Brain microvascular endothelial cell (primary cell): ENCODE measurements around the gene TFAM.

ENCODE experiments used
- DNase-seq: peaks from one replicate; pipeline ENCODE4 v3.0.0-alpha.2; 2020
- H3K27ac ChIP-seq: fragments of 250-450 bp; sonication (Bioruptor Pico); 2 replicates; pipeline ENCODE4 v1.5.1; 2020; ENCODE audit warnings: mild to moderate bottlenecking, moderate library complexity
- H3K27me3 ChIP-seq: fragments of 250-450 bp; sonication (Bioruptor Pico); replicated peaks from 2 replicates; pipeline ENCODE4 v1.5.1; 2020; ENCODE audit warnings: mild to moderate bottlenecking
- H3K36me3 ChIP-seq: fragments of 250-450 bp; sonication (Bioruptor Pico); replicated peaks from 2 replicates; pipeline ENCODE4 v1.5.1; 2020; ENCODE audit warnings: mild to moderate bottlenecking
- H3K4me3 ChIP-seq: 2 replicates; pipeline ENCODE4 v1.5.1; 2011; ENCODE audit warnings: low read depth, mild to moderate bottlenecking, control low read depth, low read length, moderate library complexity
- in situ Hi-C: cut with HindIII; loops from 2 replicates; pipeline ENCODE4 v1.10.0; 2017; ENCODE audit warnings: low sequenced_read_pairs, low pct_ligation_motif_present
- TF ChIP-seq, protein P1 (sequence below): IDR thresholded peaks from 2 replicates; pipeline ENCODE4 v1.5.1; 2011; ENCODE audit warnings: low read depth, mild to moderate bottlenecking, moderate library complexity, low read length, control low read depth, inconsistent platforms; ENCODE audit errors: missing control alignments

TFAM gene

DNA sequence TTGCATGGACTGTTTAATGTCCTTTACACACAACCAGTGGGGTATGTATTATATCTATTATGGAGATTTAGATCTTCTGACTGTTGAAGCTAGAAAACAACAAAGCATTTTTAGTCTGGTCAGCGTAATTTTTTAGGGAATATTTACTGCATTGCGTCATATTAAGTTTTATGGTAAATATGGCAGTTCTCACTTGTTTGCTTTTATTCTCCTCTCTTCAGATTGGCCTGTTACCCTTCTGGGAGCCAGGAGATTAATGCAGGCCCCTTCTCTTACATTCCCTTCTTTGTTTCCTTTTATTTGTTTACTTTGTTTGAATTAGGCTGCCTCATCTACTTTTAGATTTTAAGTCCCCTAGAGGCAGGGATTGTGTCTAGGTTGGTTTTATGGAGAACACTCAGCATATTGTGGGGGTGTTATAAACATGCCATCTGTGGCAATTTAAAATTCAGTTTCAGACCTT lies 36.6 kb upstream of the TFAM start:
- H3K4me3 ChIP-seq = no peak overlapping the region
- in situ Hi-C loops = no loop called here
- no peak for DNase-seq
- H3K36me3 ChIP-seq = no peaks in the 10 kb centered on the region
- no peaks in the 10 kb centered on the region for H3K27me3 ChIP-seq
- TF ChIP-seq, protein P1, sequence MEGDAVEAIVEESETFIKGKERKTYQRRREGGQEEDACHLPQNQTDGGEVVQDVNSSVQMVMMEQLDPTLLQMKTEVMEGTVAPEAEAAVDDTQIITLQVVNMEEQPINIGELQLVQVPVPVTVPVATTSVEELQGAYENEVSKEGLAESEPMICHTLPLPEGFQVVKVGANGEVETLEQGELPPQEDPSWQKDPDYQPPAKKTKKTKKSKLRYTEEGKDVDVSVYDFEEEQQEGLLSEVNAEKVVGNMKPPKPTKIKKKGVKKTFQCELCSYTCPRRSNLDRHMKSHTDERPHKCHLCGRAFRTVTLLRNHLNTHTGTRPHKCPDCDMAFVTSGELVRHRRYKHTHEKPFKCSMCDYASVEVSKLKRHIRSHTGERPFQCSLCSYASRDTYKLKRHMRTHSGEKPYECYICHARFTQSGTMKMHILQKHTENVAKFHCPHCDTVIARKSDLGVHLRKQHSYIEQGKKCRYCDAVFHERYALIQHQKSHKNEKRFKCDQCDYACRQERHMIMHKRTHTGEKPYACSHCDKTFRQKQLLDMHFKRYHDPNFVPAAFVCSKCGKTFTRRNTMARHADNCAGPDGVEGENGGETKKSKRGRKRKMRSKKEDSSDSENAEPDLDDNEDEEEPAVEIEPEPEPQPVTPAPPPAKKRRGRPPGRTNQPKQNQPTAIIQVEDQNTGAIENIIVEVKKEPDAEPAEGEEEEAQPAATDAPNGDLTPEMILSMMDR = no peak
- no peak overlapping the region for H3K27ac ChIP-seq

DNA sequence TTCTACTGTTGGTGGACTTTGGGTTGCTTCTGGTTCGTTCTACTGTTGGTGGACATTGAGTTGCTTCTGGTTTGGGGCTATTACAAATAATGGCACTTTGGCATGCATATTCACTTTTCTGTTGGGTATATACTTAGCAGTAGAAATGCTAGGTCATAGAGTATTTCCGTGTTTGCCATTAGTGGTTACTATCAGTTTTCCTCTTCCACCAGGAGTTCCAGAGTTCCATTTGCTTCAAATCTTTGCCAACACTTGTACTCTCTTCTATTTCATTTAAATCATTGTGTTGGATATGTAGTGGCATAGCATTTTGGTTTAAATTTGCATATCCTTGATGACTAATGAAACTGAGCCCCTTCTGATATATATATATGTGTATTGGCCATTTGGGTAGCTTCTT lies 35.2 kb upstream of the TFAM start:
- H3K27ac ChIP-seq = no peak overlapping the region
- in situ Hi-C loops = no loop called here
- H3K27me3 ChIP-seq = no peaks in the 10 kb centered on the region
- TF ChIP-seq, protein P1 = no peak
- no peak for DNase-seq
- no peak overlapping the region for H3K4me3 ChIP-seq
- no peaks in the 10 kb centered on the region for H3K36me3 ChIP-seq

DNA sequence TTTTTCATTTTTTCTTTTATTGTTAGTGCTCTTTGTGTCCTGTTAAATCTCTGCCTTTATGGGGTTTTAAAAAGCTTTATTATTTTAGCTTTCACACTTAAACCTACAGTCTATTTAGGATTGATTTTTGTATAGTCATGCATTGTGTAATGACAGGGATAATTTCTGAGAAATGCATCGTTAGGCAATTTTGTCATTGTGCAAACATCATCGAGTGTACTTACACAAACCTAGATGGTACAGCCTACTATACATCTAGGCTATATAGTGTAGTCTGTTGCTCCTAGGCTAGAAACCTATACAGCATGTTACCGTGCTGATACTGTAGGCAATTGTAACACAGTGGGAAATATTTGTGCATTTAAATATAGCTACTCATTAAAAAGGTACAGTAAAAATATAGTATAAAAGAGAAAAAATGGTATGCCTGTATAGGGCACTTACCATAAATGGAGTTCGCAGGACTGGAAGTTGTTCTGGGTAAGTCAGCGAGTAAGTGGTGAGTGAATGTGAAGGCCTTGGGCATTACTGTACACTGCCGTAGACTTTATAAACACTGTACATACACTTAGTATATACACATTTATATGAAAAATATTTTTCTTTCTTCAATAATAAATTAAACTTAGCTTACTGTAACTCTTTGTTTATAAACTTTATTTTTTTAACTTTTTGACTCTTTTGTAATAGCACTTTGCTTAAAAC lies 34.4 kb upstream of the TFAM start:
- in situ Hi-C loops = no loop called here

DNA sequence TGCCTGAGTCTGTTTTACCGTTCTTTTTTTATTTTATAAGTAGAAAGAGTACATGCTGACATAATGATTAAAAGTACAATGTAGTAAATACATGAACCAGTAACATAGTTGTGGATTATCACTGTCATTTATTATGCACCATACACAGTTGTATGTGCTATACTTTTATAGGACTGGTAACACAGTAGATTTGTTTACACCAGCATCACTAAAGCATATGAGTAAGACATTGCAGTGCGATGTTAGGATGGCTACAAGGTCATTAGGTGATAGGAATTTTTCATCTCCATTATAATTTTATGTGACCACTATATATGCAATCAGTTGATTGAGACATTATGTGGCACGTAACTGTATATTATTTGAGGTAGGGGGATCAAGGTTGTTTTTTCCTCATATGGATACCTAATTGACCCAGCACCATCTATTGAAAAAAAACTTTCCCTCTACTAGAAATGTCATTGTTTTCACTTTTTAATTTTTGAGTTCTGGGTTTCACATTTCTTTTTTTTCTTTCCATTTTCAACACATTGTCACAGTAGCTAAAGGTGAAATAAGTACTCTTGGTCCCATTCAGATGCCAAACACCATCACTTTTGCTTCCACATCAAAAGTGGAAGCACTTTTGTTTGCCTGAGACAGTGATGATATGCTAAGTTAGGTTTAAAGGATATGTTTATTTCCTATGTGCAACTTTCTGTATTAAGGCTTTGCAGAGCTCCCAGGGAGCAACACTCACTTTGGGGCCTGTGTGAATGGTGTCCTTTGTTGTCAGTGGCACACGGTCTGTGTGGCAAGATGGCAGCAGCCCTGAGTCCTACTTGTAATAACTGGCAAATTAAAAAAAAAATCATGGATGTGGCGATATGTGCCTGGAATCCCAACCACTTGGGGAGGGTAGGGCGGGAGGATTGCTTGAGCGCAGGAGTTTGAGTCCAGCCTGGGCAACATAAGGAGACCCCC lies 33.3 kb upstream of the TFAM start:
- Histone ChIP-seq H3K27ac (no peak overlapping the region), H3K36me3 (no peaks in the 10 kb centered on the region), H3K4me3 (no peak overlapping the region), H3K27me3 (no peaks in the 10 kb centered on the region)
- TF ChIP-seq, protein P1 = no peak
- in situ Hi-C loops = no loop called here
- no peak for DNase-seq

More for the DNA sequence above, 34.4 kb upstream of the TFAM start:
- no peak overlapping the region for H3K4me3 ChIP-seq
- DNase-seq = no peak
- H3K27me3 ChIP-seq = no peaks in the 10 kb centered on the region
- no peaks in the 10 kb centered on the region for H3K36me3 ChIP-seq
- H3K27ac ChIP-seq = no peak overlapping the region
- TF ChIP-seq, protein P1 = no peak

GRCh38 chr10:58352956-58353610 lies 32.1 kb upstream of the TFAM start:
- no peaks in the 10 kb centered on the region for H3K36me3 ChIP-seq

More at GRCh38 chr10:58352956-58353610, 32.1 kb upstream of the TFAM start:
- TF ChIP-seq, protein P1 = no peak
- no peak for DNase-seq
- in situ Hi-C loops = no loop called here
- Histone ChIP-seq H3K27ac (no peak overlapping the region), H3K4me3 (no peak overlapping the region), H3K27me3 (no peaks in the 10 kb centered on the region)
